Endothelial cell (in vitro differentiated cells): Measurements from ENCODE around the gene RABEP2. TPM values are rescaled to one million over a fixed set of nuclear protein-coding genes. Genes with fewer than 3 reads are reported as not detected.

Experiments used
- DNase-seq: peaks from one replicate; pipeline ENCODE4 v3.0.0; 2021; ENCODE audit warnings: low spot score
- H3K27ac Mint-ChIP-seq: one replicate; pipeline ENCODE4 v1.8.0; 2021; ENCODE audit warnings: mixed read lengths, inconsistent platforms; ENCODE audit not compliant: unreplicated experiment
- H3K27me3 Mint-ChIP-seq: one replicate; pipeline ENCODE4 v1.8.0; 2021; ENCODE audit warnings: mild to moderate bottlenecking, moderate library complexity, mixed read lengths, inconsistent platforms; ENCODE audit not compliant: unreplicated experiment
- H3K36me3 Mint-ChIP-seq: one replicate; pipeline ENCODE4 v1.8.0; 2021; ENCODE audit warnings: mild to moderate bottlenecking, low read depth, mixed read lengths, inconsistent platforms; ENCODE audit not compliant: unreplicated experiment
- H3K4me1 Mint-ChIP-seq: one replicate; pipeline ENCODE4 v1.8.0; 2021; ENCODE audit warnings: mild to moderate bottlenecking, mixed read lengths, inconsistent platforms; ENCODE audit not compliant: unreplicated experiment
- H3K4me3 Mint-ChIP-seq: one replicate; pipeline ENCODE4 v1.8.0; 2021; ENCODE audit warnings: mild to moderate bottlenecking, mixed read lengths, inconsistent platforms; ENCODE audit not compliant: unreplicated experiment
- H3K9me3 Mint-ChIP-seq: one replicate; pipeline ENCODE4 v1.8.0; 2021; ENCODE audit warnings: mixed read lengths, inconsistent platforms; ENCODE audit not compliant: unreplicated experiment
- total RNA-seq: library from RNA; stranded (reverse); fragmentation: NEBNext Ultra II Directional; extraction: Animal tissue kit (Norgen Biotek cat#: 25700); gene quantifications from one replicate; pipeline ENCODE4 v1.2.1, GENCODE V29; 2021; ENCODE audit not compliant: unreplicated experiment
- TF ChIP-seq, protein P1 (sequence below): fragments of 200-600 bp; sonication (generic); IDR thresholded peaks from one replicate; pipeline ENCODE4 v1.5.0; 2021; ENCODE audit warnings: antibody characterized with exemption; ENCODE audit not compliant: unreplicated experiment

RABEP2 gene
- total RNA-seq, 1 donor from 2014 or later = 16.0 TPM

DNA sequence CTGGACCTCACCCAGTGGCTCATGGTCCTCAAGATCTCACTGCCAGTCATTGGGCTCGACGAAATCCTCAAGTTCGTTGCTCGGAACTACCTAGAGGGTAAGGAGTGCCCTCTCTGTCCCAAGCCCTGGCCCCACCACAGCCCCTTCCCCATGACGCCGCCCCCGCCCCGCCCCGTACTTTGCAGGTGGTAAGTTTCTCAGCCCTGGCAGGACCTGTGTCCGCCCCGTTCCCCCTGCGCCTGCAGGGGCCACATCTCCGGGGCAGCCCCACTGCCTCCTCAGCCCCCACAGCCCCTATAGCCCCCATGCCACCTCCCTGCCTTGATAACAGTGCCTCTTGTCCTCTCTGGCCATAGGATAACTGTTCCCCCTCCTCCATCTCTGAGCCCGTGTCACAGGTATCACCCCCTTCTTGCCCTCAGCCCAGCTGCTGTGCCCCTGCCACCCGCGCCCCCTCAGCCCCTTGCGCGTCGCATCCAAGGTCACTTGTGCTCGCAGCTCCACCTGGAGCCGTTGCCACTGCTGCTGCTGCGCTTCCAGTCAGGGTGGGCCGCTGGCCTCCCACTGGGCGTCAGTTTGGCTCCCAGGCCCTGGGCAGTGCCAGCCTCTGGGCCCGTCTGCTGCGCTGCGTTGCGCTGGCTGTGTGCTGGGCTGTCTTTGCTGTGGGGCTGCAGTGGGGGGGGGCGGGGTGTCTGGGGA is 21.5 kb downstream of the RABEP2 start:
- DNase-seq = no peak
- no peaks in the 10 kb centered on the region for H3K9me3 Mint-ChIP-seq
- no peak overlapping the region for H3K4me3 Mint-ChIP-seq
- H3K36me3 Mint-ChIP-seq = no peaks in the 10 kb centered on the region
- H3K4me1 Mint-ChIP-seq = no peaks in the 10 kb centered on the region
- TF ChIP-seq, protein P1, sequence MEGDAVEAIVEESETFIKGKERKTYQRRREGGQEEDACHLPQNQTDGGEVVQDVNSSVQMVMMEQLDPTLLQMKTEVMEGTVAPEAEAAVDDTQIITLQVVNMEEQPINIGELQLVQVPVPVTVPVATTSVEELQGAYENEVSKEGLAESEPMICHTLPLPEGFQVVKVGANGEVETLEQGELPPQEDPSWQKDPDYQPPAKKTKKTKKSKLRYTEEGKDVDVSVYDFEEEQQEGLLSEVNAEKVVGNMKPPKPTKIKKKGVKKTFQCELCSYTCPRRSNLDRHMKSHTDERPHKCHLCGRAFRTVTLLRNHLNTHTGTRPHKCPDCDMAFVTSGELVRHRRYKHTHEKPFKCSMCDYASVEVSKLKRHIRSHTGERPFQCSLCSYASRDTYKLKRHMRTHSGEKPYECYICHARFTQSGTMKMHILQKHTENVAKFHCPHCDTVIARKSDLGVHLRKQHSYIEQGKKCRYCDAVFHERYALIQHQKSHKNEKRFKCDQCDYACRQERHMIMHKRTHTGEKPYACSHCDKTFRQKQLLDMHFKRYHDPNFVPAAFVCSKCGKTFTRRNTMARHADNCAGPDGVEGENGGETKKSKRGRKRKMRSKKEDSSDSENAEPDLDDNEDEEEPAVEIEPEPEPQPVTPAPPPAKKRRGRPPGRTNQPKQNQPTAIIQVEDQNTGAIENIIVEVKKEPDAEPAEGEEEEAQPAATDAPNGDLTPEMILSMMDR = no peak
- peaks cover 1% of the 10 kb centered on the region for H3K27me3 Mint-ChIP-seq
- no peak overlapping the region for H3K27ac Mint-ChIP-seq

DNA sequence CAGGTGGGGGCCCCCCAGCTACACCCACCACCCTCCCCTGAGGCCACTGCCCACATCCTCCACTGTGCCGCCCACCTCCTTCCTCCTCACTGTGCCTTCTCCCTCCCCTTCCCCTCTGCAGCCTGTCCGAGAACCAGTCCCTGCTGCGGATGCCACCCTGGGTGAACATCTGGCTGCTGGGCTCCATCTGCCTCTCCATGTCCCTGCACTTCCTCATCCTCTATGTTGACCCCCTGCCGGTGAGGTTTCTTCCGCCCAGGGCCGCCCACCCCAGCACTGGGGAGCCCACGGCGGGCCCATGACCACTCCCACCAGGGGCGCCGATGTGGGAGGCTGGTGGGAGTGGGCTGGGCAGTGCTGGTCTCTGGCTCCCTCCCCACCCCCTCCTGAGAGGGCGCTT is 22.1 kb downstream of the RABEP2 start:
- Mint-ChIP-seq H3K27ac (no peak overlapping the region), H3K27me3 (peaks cover 1% of the 10 kb centered on the region), H3K4me3 (no peak overlapping the region), H3K9me3 (no peaks in the 10 kb centered on the region), H3K4me1 (no peaks in the 10 kb centered on the region), H3K36me3 (no peaks in the 10 kb centered on the region)
- no peak for DNase-seq
- TF ChIP-seq, protein P1 = no peak

DNA sequence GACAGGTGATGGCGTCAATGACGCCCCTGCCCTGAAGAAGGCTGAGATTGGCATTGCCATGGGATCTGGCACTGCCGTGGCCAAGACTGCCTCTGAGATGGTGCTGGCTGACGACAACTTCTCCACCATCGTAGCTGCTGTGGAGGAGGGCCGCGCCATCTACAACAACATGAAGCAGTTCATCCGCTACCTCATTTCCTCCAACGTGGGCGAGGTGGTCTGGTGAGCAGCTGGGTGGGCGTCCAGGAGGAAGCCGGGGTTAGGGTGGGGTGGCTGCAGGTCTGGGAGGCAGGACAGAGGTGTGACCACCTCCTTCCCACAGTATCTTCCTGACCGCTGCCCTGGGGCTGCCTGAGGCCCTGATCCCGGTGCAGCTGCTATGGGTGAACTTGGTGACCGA is 23.2 kb downstream of the RABEP2 start:
- no peak overlapping the region for H3K27ac Mint-ChIP-seq
- DNase-seq = no peak
- peaks cover 1% of the 10 kb centered on the region for H3K27me3 Mint-ChIP-seq
- H3K36me3 Mint-ChIP-seq = no peaks in the 10 kb centered on the region
- TF ChIP-seq, protein P1 = no peak
- H3K4me1 Mint-ChIP-seq = no peaks in the 10 kb centered on the region
- no peaks in the 10 kb centered on the region for H3K9me3 Mint-ChIP-seq
- no peak overlapping the region for H3K4me3 Mint-ChIP-seq

DNA sequence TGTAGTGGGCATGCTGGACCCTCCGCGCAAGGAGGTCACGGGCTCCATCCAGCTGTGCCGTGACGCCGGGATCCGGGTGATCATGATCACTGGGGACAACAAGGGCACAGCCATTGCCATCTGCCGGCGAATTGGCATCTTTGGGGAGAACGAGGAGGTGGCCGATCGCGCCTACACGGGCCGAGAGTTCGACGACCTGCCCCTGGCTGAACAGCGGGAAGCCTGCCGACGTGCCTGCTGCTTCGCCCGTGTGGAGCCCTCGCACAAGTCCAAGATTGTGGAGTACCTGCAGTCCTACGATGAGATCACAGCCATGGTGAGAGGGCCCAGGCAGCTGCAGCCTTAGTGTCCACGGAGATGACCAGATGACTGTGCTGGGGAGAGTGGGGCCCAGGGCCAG is 24.4 kb downstream of the RABEP2 start:
- no peaks in the 10 kb centered on the region for H3K9me3 Mint-ChIP-seq
- no peak for DNase-seq
- no peaks in the 10 kb centered on the region for H3K36me3 Mint-ChIP-seq
- peaks cover 1% of the 10 kb centered on the region for H3K27me3 Mint-ChIP-seq
- H3K4me3 Mint-ChIP-seq = no peak overlapping the region
- H3K27ac Mint-ChIP-seq = no peak overlapping the region
- H3K4me1 Mint-ChIP-seq = no peaks in the 10 kb centered on the region
- TF ChIP-seq, protein P1 = no peak

DNA sequence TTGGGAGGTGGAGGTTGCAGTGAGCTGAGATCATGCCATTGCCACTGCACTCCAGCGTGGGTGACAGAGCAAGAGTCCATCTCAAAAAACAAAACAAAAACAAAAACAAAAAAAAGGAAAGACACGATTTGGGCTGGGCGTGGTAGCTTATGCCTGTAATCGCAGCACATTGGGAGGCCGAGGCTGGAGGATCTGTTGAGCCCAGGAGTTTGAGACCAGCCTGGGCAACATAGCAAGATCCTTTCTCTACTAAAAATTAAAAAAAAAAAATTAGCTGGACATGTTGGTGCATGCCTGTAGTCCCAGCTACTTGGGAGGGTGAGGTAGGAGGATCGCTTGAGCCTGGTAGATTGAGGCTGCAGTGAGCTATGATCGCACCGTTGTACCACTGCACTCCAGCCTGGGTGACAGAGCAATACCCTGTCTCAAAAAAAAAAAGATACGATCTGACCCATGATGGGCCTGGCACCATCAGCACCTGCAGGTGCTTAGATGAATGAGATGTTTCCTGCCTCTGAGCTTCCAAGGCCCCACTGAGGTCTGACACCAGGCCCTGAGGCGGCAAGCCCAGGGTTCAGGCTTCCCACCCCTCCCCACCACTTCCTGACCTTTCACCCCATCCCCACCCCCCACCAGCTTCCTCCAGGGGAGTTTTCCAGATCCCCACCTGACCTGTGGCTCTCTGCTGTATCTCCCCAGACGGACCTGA is 25.0 kb downstream of the RABEP2 start:
- Mint-ChIP-seq H3K27ac (peak overlapping the region; percentile 36), H3K9me3 (no peaks in the 10 kb centered on the region), H3K4me3 (no peak overlapping the region), H3K27me3 (peaks cover 1% of the 10 kb centered on the region), H3K36me3 (no peaks in the 10 kb centered on the region), H3K4me1 (no peaks in the 10 kb centered on the region)
- no peak for DNase-seq
- TF ChIP-seq, protein P1 = no peak
